NK-92 treated with Interleukin-12 subunit alpha and Interleukin-12 subunit beta, amount 100 ng/mL, for 24 hours (cell line): Measurements from ENCODE around the gene ADAMTSL1.

Experiments used
- DNase-seq: peaks from one replicate; lab custom pipeline; 2025; lab: John Stamatoyannopoulos, UW

ADAMTSL1 gene

GRCh38 chr9:18550286-18550685 lies 76.3 kb downstream of the ADAMTSL1 start:
- DNase-seq = no peak

- no peak for DNase-seq
Measured at GRCh38 chr9:18554244-18554643, 80.3 kb downstream of the ADAMTSL1 start.

DNA sequence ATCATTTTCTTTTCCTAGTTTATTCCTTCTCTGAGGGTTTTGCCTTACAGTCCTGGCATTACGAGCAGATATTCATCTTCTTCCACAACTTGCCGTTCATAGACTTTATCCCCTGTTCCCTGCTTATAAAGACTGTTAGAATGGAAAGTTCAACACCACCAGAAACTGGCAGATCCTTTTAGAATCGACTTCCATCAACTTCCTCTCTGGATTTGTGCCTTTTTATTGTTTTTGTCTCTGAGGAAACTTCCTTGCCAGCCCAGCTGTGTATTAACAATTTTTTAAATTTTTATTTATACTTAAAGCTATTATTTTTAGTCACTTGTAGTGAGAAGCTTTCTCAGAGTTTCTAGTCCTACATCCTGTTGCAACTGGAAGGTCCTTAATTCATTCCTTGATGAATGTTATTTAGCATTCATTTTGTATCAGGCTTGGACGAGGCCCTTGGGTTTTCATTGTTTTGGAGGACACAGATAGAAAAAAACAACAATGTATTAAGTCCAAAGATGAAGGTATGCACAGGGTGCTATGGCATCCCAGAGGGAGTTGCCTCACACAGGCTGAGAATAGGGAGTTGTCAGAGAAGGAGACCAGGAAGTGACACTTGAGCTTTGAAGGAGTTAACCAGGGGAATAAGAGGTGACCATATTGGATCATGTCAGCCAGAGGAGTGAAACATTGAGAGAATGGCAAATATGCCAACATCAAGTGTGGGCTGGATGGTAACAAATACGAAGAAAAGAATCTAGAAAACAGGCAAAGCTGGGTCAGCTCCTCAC lies 81.3 kb downstream of the ADAMTSL1 start:
- no peak for DNase-seq

GRCh38 chr9:18564018-18564880 lies 90.3 kb downstream of the ADAMTSL1 start:
- DNase-seq = no peak

GRCh38 chr9:18566121-18566520 lies 92.2 kb downstream of the ADAMTSL1 start:
- DNase-seq = no peak

DNA sequence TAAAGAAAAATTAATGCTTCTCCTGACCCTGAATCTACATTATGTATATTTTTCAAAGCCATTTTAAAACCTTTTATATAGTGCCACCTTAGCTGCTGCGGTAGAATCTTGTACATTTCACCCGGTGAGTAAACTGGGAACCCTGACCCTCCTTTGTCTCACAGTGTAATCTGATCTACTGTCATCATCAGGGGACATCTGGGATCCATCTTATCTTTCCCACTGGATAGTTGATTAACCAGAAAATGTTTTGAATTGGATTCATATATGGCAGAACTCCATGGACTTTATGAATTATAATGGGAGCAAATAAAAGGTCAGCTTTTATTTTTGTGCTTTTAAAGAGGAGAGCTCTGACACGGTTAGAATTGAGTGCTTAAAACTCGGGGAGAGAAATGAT lies 95.0 kb downstream of the ADAMTSL1 start:
- no peak for DNase-seq

DNA sequence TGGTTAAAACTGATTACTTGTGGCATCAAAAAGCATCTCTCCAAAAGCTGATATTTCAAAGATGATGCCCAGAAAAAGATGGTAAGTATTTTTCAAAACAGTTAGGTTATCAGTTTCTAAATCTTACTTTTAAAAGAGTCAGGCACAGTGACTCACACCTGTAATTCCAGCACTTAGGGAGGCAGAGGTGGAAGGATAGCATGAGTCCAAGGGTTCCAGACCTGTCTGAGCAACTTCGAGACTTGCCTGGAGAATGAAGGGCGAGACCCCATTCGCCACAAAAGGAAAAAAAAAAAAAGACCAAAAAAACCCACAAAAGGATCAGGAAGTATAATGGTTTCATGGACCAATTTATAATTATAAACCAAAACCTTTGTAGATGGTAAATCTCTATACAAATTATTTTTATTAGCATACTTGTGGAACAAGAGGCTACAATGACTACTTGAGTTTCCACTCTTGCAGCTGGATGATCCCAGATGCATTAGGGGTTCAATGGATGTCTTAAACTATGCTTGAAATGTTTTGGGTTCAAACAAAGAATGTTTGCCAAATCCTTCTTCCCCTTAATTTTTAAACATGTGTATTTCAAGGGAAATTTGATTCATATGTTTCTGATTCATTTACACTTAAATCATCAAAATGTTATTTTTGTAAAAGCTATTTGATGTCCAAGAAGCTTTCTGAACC lies 96.1 kb downstream of the ADAMTSL1 start:
- no peak for DNase-seq

DNA sequence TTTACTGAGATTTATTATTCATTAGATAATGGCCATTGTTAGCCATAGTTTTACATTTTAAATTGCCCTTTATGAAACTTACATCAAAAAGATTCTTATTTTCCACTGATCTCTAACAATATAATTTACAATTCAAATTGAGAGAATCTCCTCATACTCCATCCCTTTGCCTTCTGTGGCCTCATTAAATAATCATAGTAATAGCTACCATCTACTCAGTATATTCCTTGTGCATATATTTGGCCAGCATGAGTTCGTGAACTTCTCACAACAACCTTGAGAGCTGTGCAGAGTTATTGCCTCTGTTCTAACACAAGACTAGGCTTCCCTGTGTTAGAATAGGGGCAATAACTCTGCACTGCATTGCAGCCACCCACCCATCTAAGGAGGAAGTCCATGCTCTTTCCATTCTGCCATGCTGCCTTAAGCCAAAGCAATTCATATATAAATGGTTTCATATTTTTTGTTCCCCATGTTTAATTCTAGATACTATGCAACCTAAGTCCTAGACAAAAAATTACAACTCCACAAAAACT lies 99.1 kb downstream of the ADAMTSL1 start:
- no peak for DNase-seq

DNA sequence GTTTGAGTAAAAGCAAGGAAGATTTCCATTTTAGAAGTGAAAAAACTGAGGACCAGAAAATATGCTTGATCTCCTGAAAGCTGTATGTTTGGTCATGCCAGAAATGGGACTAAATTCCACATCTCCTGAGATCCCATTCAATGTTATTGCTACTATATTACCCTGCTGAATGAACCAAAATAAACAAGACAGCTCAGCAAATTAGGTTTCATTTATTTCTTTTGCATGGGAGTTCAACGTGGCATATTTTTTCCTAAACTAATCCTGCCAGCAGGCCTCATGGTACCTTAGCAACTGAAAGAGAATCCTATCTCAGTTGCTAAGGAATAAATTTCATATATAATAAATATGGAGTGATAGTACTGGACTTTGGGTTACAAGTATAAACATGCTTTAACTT lies 101.7 kb downstream of the ADAMTSL1 start:
- DNase-seq = no peak

- DNase-seq = no peak
Measured at GRCh38 chr9:18579536-18579935, 105.6 kb downstream of the ADAMTSL1 start.

- DNase-seq = no peak
Measured at GRCh38 chr9:18580151-18580550, 106.2 kb downstream of the ADAMTSL1 start.

GRCh38 chr9:18585996-18586395 lies 112.0 kb downstream of the ADAMTSL1 start:
- no peak for DNase-seq

- DNase-seq = no peak
Measured at GRCh38 chr9:18588002-18588401, 114.0 kb downstream of the ADAMTSL1 start.

DNA sequence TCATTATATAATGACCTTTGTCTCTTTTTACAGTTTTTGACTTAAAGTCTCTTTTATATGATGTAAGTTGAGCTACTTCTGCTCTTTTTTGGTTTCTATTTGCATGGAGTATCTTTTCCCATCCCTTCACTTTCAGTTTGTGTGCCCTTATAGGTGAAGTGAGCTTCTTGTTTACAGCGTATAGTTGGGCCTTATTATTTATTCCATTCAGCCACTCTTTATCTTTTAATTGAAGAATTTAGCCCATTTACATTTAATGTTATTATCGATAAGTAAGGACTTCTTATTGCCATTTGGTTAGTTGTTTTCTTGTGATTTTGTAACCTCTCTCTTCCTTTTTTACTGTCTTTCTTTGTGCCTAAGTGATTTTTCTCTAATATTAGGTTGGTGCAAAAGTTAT lies 117.3 kb downstream of the ADAMTSL1 start:
- no peak for DNase-seq

DNA sequence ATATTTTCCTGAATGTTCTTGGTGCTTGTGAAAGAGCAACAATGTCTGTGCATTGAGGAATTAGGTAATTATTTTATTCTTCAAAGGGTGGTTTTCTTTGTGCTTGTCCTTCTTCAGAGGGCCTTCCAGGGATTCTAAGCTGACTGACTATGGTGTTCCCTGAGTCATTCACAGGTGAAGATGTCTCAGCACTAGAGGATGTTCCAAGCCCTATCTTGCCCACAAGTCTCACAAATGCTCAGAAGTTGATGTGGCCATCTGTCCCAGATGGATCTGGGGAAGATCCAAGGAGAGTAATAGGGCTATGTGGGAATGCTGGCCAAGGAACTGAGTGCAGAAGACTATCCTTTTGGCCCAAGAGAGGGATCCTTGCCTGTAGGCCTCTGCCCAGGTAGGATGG lies 120.9 kb downstream of the ADAMTSL1 start:
- no peak for DNase-seq

DNA sequence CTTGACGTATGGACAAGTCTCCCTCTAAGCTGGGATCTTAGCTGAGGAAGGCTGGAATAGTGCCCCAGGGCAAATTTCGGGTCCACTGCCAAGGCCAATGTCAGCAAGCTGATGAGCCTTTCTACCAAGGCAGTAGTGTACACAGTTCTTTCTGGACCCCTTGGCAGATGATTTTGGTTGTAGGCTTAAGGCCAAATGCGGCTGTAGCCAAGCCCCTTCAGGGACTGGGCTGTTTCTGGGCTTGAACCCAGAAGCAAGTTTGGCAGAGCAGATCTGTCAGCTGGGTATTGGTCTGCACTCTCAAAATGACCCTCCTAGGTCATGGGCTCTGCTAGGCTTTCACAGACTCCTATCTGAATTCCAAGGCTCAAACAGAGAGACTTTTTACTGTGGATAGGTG lies 121.6 kb downstream of the ADAMTSL1 start:
- no peak for DNase-seq

- no peak for DNase-seq
Measured at GRCh38 chr9:18596920-18597319, 123.0 kb downstream of the ADAMTSL1 start.

- no peak for DNase-seq
Measured at GRCh38 chr9:18598969-18599368, 125.0 kb downstream of the ADAMTSL1 start.

GRCh38 chr9:18601026-18601425 lies 127.1 kb downstream of the ADAMTSL1 start:
- no peak for DNase-seq

DNA sequence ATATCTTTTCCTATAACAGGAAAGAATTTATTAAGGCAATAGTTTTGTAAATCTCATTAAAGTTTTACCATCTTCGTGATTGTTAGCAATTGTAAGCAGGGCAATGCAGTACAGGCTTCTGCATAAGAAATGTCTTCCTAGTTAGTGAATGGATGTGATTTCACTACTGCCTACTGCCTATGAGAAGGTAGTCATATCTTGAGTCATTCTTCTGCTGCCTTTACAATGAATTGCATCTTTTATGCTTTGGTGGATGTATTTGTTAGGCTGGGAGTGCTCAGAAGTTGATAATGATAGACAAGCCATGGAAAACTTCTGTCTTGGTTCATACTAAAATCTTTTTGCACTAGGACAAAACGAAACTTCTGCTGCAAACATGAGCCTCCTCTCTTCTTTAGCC lies 128.0 kb downstream of the ADAMTSL1 start:
- DNase-seq = no peak

DNA sequence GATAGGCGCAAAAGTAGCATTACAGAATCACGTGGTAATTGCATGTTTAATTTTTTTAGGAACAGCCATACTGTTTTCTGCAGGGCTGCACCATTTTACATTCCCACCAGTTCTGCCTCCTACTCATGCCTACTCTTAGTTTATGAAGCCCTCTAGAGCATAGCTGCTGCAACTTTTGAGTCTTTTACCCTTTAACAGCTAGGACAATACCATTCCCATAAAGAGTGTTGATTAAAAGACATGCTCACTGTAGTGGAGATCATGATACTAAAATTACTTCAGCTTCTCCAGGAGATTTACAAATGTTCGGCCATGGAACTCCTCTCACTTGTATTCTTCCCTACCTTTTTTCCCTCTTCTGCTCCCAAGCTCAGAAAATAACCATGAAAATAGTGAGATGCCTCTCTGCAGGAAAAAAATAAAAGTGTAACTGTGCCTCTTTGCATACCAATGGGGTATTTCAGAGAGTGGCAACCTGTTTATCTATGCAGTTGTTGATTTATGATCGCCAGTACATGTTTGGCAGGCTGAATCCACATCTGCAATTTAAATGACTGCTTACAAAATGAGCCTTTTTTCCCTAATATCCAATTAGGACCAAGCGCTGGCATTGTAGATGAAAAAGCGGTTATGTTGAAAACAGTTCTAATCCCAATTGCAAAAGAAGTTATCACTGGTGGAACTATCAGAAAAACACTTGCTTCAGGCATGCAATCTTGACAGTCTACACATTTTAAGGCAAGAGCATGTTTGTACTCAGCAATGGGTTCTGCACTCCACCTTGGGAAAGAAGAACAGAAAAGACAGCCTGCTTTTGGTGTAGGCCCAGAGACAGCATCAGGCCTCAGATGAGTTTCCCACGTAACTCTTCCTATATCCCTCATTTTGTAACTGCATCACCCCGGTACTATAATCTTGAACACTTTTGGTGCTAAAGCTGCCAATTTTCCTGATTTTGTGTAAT lies 131.1 kb downstream of the ADAMTSL1 start:
- DNase-seq = no peak
